HTERT RPE-1 (cell line): ENCODE measurements around the gene UGGT2.
"Not testable (repeated sequence)": the region's sequence is repeated elsewhere in the genome, so short reads cannot be mapped to it uniquely, and the experiment has no call there.

Experiments
- in situ Hi-C: fragments of 300-500 bp; cut with MboI; formaldehyde crosslinking; loops from 4 replicates; pipeline ENCODE4 v1.14.3; 2020; ENCODE audit warnings: low sequenced_read_pairs

The UGGT2 gene

DNA sequence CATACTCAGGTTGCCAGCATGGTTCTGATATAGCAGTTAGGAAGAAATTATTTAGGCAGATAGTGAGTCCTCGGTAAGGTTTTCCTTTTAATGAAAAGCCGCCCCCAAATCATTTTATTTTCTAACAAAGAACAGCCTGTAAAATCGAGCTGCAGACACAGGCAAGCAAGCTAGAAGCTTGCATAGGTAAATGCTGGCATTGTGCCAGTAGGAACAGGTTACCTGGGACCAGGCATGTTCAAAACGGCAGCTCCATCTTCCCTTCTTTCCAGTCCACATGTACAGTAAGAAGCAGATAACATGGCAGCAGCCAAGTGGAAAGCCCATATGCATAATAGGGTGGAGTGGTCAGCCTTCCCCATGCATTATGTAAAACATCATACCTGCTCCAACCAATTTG is 71.1 kb downstream of the UGGT2 start:
- in situ Hi-C loops: no loop called here

DNA sequence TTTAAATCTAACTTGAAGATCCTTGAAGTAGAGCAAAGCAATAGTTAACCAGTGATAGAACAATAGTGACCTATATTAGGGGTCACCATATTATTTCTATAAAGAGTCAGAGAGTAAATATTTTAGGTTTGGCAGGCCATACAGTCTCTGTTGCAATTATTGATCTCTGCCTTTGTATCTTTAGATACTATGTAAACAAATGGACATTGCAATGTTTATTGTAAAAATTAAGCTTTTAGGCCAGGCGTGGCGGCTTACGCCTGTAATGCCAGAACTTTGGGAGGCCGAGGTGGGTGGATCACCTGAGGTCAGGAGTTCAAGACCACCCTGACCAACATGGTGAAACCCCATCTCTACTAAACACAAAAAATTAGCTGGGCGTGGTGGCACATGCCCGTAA is 80.5 kb downstream of the UGGT2 start:
- in situ Hi-C loops: not testable (repeated sequence)

GRCh38 chr13:95970878-95971277 is 82.3 kb downstream of the UGGT2 start:
- in situ Hi-C loops: no loop called here

DNA sequence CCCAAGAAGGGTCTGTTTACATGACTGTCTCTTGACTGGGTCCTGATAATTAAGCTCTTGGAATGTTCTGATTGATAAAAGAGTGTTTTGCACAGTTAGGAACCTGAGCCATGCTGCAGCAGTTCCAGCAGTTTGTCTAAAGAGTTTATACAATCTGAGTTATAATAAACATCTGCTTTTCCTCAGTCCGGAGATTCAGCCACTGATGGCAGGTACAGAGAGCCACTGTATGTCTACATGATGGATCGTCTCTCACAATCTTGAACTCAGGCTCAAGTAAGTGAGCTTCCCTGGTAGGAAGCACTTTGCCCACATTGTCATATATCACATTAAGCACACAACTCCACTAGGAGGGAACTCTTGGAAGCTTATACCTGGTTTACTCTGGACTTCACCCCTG is 84.3 kb downstream of the UGGT2 start:
- in situ Hi-C loops: no loop called here

DNA sequence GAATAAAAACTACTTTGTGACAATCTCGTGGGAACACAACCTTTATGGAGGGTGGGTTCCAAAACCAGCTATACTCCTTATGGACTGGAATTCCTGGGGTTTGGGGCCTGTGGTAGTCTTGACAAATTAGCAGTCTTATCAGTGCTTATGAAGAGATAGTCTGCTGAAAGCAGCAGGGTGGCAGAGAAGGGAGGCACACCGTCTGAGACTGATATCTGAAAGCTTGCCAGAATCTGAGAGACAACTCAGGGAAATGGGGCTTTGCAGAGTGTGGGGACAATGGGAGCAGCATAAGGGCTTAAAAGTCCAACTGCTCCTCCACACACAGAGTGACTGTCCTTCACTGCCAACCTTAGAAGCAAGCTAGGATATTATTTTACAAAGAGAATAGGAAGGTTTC is 95.9 kb downstream of the UGGT2 start:
- in situ Hi-C loops: no loop called here

DNA sequence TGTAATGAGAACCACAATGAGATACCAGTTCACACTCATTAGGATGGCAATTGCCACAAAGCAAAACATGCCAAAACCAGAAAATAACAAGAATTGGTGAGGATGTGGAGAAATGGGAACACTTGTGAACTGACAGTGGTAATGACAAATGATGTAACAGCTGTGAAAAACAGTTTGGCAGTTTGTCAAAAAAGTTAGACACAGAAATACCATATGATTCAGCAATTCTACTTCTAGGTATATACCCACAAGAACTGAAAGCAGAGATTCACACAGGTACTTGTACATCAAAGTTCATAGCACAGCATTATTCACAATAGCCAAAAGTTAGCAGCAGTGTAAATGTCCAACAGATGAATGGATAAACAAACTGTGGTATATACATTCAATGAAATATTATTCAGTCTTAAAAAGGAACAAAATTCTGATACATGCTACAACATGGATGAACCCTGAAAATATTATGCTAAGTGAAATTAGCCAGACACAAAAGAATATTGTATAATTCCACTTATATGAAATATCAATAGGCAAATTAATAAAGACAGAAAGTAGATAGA is 96.5 kb downstream of the UGGT2 start:
- in situ Hi-C loops: no loop called here

GRCh38 chr13:95955719-95956118 is 97.5 kb downstream of the UGGT2 start:
- in situ Hi-C loops: no loop called here

GRCh38 chr13:95955255-95955654 is 97.9 kb downstream of the UGGT2 start:
- in situ Hi-C loops: no loop called here

- in situ Hi-C loops: no loop called here
These were observed 98.9 kb downstream of the UGGT2 start for GRCh38 chr13:95954266-95954665.

DNA sequence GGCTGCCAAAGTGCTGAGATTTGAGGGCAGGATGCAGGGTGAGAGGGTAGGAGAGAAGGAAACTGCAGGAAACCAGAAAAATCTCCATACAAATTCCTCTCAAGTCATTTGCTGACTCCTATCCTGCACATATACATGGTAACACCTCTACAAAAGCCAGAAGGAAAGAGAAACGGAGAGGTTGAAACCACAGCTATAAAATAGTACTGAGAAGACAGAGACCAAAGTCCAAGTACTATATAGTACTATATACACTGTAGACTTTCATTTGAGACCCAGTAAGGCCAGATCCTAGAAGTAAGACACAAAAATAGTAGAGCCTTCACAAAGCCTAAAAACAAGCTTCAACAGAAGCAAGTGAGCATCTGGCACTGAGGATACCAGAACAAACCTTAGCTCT is 103.1 kb downstream of the UGGT2 start:
- in situ Hi-C loops: no loop called here

- in situ Hi-C loops: no loop called here
These were observed 104.5 kb downstream of the UGGT2 start for GRCh38 chr13:95948656-95949055.

- in situ Hi-C loops: no loop called here
These were observed 115.4 kb downstream of the UGGT2 start for GRCh38 chr13:95937714-95938320.

DNA sequence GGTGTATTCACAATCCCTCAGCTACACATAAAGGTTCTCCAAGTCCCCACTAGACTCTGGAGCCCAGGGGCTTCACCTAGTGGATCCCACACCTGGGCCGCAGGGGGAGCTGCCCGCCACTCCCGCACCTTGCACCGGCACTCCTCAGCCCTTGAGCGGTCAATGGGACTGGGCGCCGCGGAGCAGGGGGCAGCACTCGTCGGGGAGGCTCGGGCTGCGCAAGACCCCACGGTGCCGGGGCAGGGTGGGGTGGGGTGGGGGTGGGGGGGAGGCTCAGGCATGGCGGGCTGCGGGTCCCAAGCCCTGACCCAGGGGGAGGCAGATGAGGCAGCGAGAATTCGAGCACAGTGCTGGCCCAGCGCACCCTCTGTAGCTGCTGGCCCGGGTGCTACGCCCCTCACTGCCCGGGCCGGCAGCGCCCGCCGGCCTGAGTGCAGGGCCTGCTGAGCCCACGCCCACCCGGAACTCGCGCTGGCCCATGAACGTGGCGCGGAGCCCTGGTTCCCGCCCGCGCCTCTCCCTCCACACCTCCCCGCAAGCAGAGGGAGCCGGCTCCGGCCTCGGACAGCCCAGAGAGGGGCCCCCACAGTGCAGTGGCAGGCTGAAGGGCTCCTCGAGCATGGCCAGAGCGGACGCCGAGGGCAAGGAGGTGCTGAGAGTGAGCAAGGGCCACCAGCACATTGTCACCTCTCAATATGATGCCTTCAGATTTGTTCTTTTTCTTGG is 121.7 kb downstream of the UGGT2 start:
- in situ Hi-C loops: no loop called here

GRCh38 chr13:95929430-95929829 is 123.8 kb downstream of the UGGT2 start:
- in situ Hi-C loops: no loop called here

DNA sequence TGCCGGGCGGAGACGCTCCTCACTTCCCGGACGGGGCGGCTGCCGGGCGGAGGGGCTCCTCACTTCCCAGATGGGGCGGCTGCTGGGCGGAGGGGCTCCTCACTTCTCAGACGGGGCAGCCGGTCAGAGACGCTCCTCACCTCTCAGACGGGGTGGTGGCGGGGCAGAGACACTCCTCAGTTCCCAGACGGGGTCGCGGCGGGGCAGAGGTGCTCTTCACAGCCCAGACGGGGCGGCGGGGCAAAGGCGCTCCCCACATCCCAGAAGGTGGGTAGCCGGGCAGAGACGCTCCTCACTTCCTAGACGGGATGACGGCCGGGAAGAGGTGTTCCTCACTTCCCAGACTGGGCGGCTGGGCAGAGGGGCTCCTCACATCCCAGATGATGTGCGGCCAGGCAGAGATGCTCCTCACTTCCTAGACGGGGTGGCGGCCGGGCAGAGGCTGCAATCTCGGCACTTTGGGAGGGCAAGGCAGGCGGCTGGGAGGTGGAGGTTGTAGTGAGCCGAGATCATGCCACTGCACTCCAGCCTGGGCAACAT is 124.8 kb downstream of the UGGT2 start:
- in situ Hi-C loops: not testable (repeated sequence)

GRCh38 chr13:95926231-95926630 is 127.0 kb downstream of the UGGT2 start:
- in situ Hi-C loops: no loop called here

GRCh38 chr13:95924389-95924994 is 128.7 kb downstream of the UGGT2 start:
- in situ Hi-C loops: no loop called here

- in situ Hi-C loops: no loop called here
These were observed 131.7 kb downstream of the UGGT2 start for GRCh38 chr13:95921485-95921884.

DNA sequence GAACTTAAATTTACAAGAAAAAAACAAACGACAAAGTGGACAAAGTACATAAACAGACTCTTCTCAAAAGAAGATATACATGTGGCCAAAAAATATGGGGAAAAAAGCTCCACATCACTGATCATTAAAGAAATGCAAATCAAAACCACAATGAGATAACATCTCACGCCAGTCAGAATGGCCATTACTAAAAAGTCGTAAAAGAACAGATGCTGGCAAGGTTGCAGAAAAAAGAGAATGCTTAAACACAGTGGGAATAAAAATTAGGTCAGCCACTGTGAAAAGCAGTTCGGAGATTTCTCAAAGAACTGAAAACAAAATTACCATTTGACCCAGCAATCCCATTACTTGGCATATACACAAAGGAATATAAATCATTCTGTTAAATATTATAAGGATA is 132.7 kb downstream of the UGGT2 start:
- in situ Hi-C loops: no loop called here

- in situ Hi-C loops: no loop called here
These were observed 134.3 kb downstream of the UGGT2 start for GRCh38 chr13:95918860-95919259.

DNA sequence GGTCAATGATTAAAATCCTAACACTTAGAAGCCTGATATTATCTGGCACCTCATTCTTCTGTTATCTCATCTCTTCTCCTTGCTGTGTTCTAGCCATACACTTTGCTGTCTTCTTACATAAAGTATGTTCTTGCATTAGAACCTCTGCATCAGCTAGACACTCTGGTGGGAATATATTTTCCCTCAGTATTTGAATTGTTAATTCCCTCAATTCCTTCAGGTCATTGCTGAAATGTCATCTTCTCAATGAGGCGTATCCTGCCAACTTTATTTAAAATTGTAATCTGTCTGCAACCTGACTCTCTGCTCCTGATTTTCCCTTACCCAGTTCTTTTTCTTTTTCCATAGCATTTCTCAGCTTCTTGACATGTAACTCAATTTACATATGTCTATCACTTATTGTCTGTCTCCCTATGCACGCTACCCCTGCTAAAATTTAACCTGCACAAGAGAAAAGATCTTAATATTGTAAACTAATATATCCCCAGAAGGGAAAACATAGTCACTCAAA is 138.2 kb downstream of the UGGT2 start:
- in situ Hi-C loops: no loop called here

DNA sequence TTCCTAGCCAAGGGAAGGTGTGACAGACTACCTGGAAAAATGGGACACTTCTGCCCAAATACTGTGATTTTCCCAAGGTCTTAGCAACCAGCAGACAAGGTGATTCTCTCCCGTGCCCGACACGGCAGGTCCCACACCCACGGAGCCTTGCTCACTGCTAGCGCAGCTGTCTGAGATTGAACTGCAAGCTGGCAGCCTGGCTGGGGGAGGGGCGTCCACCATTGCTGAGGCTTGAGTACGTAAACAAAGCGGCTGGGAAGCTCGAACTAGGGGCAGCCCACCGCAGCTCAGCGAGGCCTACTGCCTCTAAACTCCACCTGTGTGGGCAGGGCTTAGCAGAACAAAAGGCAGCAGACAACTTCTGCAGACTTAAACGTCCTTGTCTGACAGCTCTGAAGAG is 146.2 kb downstream of the UGGT2 start:
- in situ Hi-C loops: no loop called here
